Left colon (tissue), 2 donors: ENCODE measurements around the gene MAP2K7. TPM values are rescaled to one million over a fixed set of nuclear protein-coding genes. Genes with fewer than 3 reads are reported as not detected.
A peak's percentile ranks its signal among the peaks of the same experiment; 100 is the strongest.

Source experiments
- ATAC-seq: fragments of 200-7000 bp; cut with Tn5 transposase; one replicate; pipeline ENCODE4 v1.9.1; 2020; ENCODE audit warnings: mild to moderate bottlenecking, moderate library complexity
- DNase-seq, 2 donors: peaks; one replicate each; pipeline ENCODE4 v3.0.0-alpha.2; 2020
- intact Hi-C, 2 donors: fragments of 100-400 bp; cut with DNase I in 1 of 2; cut with micrococcal nuclease in 1 of 2; formaldehyde crosslinking; loops; one replicate each; pipeline versions ENCODE4 v1.11.2 to v1.14.0; 2022; cut with DNase I, micrococcal nuclease
- total RNA-seq, 2 donors: library from RNA; stranded (reverse); fragmentation: NEBNext Ultra II Directional; extraction: Animal tissue kit (Norgen Biotek cat#: 25700); gene quantifications; one replicate each; pipeline ENCODE4 v1.2.1, GENCODE V29; 2021
- donor health status: DM: no; HTN: no; CAD: no.
- donor health status: DM: yes; HTN: yes; CAD: no.

MAP2K7 gene
- total RNA-seq, 2 donors from 2014 or later, result 27.0 to 29.2 TPM

- intact Hi-C loops, result no loop called here
- DNase-seq, result no peak
Observed at GRCh38 chr19:7865262-7865911, 38.3 kb upstream of the MAP2K7 start.

GRCh38 chr19:7866399-7867091 is 37.1 kb upstream of the MAP2K7 start:
- intact Hi-C loops, result no loop called here
- no peak for ATAC-seq
- DNase-seq, result no peak

More at GRCh38 chr19:7865262-7865911, 38.3 kb upstream of the MAP2K7 start:
- ATAC-seq, result no peak

- intact Hi-C loops, result no loop called here
- DNase-seq (no peak), ATAC-seq (no peak)
Observed at GRCh38 chr19:7867092-7867844, 36.4 kb upstream of the MAP2K7 start.

- intact Hi-C loops, result no loop called here
- ATAC-seq (peak; percentile 2), DNase-seq (peak in 1 of 2 donors; percentile 59)
Observed at GRCh38 chr19:7868326-7868670, 35.4 kb upstream of the MAP2K7 start.

- DNase-seq (peak; percentile 81 to 82), ATAC-seq (peak; percentile 61)
- intact Hi-C loops, result no loop called here
Observed at GRCh38 chr19:7868671-7869452, 34.8 kb upstream of the MAP2K7 start.

DNA sequence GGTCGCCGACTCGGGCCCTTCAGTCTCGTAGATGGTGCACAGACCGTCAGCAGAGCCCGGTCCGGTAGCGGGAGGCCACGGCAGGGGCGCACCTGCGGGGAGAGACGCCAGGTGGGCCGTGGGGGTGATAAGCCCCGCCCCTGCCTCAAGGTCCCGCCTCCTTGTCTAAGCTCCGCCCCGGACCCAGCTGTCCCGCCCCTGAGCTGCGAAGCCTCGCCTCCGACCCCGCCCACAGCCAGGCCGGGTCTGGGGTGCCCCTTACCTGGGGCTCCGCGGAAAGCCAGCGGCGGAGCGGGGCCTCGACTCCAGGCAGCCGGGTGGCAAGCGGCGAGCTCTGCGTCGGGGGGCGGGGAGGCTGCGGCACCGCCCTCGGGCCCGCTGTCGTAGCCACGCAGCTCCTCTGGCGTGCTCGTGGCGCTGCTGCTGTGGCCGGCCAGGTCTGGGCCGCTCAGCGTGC is 34.2 kb upstream of the MAP2K7 start:
- intact Hi-C loops, result no loop called here
- ATAC-seq, result peak; percentile 57
- DNase-seq, result peak; percentile 64 to 85

DNA sequence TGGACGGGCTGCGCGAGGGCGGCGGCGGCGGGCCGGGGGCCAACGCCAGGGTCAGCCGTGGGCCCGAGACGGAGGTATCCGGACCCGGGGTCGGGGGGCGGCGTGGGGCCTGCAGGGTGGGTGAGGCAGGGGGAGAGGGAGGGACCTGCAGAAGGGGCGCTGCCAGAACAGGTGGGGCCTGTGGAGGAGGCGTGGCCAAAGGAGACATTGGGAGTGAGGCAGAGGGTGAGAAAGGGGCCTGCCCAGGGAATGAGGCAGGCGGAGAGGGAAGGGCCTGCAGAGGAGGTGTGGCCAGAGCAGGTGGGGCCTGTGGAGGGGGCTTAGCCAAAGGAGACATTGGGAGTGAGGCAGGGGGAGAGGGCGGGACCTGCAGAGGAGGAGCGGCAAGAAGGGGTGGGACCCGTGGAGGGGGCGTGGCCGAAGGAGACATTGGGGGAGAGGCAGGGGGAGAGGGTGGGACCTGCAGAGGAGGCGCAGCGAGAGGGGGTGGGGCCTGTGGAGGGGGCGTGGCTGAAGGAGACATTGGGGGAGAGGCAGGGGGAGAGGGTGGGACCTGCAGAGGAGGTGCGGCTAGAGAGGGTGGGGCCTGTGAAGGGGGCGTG is 33.7 kb upstream of the MAP2K7 start:
- peak; percentile 7 for ATAC-seq
- intact Hi-C loops, result no loop called here
- peak; percentile 68 to 78 for DNase-seq

DNA sequence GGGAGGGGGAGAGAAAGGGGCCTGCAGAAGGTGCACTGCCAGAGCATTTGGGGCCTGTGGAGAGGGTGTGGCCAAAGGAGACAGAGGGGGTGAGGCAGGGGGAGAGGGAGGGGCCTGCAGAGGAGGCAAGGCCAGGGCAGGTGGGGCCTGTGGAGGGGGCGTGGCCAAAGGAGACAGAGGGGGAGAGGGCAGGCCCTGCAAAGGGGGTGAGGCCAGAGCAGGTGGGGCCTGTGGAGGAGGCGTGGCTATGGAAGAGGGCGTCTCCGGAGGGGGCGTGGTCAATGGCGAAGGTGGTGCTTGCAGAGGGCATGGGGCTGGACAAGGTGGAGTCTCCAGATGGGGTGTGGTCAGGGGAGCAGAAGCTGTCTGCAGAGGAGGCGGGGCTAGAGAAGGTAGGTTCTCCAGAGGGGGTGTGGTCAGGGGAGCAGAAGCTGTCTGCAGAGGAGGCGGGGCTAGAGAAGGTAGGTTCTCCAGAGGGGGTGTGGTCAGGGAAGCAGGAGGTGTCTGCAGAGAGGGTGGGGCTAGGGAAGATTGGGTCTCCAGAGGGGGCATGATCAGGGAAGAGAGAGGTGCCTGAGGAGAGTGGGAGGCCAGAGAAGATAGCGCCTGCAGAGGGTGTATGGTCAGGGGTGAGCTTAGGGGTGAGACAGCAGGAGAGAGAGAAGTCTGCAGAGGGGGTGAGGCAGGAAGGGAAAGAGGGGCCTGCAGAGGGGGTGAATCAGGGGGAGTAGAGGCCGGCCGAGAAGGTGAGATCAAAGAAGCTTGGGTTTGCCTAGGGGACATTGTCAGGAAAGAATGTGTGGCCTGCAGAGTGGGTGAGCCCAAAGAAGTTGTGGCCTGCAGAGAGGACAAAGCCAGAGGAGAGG is 32.9 kb upstream of the MAP2K7 start:
- ATAC-seq (peak; percentile 25), DNase-seq (peak; percentile 79 to 85)
- intact Hi-C loops, result no loop called here

GRCh38 chr19:7871437-7872305 is 32.0 kb upstream of the MAP2K7 start:
- intact Hi-C loops, result no loop called here
- ATAC-seq (peak; percentile 57), DNase-seq (peak; percentile 96 to 99)

GRCh38 chr19:7872306-7873204 is 31.1 kb upstream of the MAP2K7 start:
- no peak for DNase-seq
- intact Hi-C loops, result no loop called here
- ATAC-seq, result no peak

GRCh38 chr19:7873304-7874075 is 30.2 kb upstream of the MAP2K7 start:
- ATAC-seq (no peak), DNase-seq (no peak)
- intact Hi-C loops, result no loop called here

DNA sequence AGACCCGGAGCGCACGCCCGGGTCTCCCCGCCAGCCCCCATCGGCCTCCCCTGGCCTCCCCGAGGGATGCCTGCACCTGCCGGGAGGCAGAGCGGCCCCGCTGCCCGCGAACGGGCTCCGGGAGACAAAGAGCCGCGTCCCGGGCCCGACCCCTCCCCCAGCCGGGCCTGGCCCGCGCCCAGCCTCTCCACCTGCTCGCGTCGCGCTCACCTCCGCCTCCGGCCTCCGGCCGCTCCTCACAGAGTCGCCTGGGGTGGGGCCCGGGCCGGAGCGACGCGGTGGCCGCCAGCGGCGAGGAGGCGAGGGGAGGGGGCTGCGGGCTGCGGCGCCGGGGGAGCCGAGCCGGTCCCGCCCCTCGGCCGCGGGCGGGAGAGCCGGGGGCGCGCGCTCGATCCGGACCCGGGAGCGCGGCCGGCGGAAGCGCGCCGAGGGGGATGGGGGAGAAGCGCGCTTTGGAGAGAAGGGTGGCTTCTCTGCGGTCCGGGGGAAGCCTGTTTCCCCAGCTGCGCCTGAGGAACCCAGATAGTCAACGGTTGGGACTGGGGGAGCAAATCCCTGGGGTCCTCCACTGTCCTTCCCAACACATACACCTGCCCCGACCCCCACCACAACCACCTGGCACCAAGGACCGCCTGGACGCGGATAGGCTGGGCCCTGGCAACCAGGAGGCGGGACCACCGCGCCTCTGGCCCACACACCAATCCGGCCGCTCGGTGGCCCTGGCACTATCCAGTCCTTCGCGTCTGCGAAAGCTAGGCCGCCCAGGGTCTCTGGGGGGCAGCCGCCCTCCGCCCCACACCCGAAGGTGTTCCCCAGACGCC is 29.4 kb upstream of the MAP2K7 start, which contains the start of gene PRR36:
Gene PRR36, minus strand, starts transcription at position 315 of the 821 bp plus-strand sequence. CDS start 701 bp downstream, outside the sequence.
- DNase-seq (no peak), ATAC-seq (no peak)
- intact Hi-C loops, result no loop called here

DNA sequence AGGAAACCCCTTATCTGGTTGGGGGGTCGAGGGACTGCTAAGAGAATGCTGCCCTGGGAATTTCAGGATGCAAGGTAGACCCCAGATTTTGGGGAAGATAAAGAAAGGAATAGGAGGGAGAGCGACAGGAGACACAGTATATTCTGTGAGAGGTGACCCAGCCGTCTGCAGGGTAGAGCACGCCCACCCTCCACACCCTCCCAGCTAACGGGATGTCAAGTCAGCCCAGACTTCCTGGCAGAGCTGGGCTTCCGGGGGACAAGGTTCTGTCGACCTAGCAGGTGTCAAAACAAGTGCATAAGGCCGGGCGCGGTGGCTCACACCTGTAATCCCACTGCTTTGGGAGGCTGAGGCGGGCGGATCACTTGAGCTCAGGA is 28.8 kb upstream of the MAP2K7 start:
- intact Hi-C loops, result no loop called here

DNA sequence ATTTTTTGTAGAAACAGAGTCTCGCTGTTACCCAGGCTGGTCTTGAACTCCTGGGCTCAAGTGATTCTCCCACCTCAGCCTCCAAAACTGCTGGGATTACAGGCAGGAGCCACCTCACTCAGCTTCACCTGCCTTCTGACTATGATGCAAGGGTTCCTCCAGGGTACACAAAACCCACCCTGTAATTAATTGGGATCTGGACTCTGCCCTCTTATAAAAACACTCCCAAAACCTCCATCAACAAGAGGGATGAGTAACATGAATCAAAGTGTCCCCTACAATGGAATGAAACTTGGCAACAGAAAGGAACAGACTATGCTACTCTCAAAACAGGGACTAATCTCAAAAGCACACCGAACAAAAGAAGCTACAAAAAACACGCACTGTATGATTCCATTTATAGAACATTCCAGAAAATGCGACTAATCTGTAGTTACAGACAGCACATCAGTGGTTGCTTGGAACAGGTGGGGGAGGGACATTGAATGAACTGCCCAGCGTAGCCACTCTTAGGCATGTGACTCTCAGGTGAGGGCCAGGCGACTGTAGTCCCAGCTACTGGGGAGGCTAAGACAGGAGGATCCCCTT is 26.3 kb upstream of the MAP2K7 start:
- no peak for ATAC-seq
- intact Hi-C loops, result no loop called here

More for the DNA sequence above, 28.8 kb upstream of the MAP2K7 start:
- no peak for ATAC-seq
- no peak for DNase-seq

More for the DNA sequence above, 26.3 kb upstream of the MAP2K7 start:
- DNase-seq, result no peak
